OCI-LY7 (cell line): ENCODE results near the gene HOXD4.

ENCODE experiments used
- CTCF ChIP-seq: fragments of 200-600 bp; sonication (generic); conservative IDR thresholded peaks from 2 replicates; pipeline ENCODE4 v1.5.1; 2014; ENCODE audit warnings: mild to moderate bottlenecking, antibody characterized with exemption, low read length, moderate library complexity, mixed read lengths
- EZH2phosphoT487 ChIP-seq: fragments of 200-600 bp; sonication (generic); IDR thresholded peaks from 2 replicates; pipeline ENCODE4 v1.6.1; 2018; ENCODE audit warnings: low read depth, borderline replicate concordance, mild to moderate bottlenecking, mixed run types, antibody characterized with exemption, low read length, moderate library complexity, mixed read lengths

DNA sequence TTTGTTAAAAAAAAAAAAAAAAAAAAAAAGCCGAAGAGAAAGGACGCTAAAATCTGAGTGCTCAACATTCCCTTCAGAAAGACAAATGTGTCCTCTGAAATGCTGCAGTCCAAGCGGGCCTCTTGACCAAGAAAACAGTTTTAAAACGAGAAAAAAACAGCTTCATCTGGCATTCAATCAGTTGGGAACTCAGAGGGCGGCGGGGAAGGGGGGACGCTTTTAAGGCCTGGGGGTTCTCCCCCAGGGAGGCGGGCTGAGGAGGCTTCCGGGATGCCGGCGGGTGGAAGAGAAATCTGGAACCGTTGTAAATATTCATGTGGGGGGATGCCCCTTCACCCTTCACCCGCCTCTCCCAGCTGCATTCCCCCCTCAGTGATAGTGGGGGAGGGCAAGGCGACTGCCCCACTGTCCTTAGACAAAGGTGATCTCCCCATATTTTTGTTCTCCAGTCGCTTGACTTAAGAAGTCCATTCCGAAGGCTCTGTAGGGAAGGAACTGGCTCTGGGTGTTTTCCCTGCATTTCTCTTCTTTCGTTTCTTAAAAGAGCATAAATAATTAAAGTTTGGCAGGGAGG lies 47.5 kb upstream of the HOXD4 start:
- TF ChIP-seq CTCF (no peak), EZH2phosphoT487 (no peak)
